Endothelial cell of umbilical vein (primary cell): ENCODE data around the gene TRDMT1. TPM values are rescaled to one million over a fixed set of nuclear protein-coding genes. Genes with fewer than 3 reads are reported as not detected.

Experiments used
- BruUV-seq: library from RNA; stranded (reverse); fragments of 400-500 nt; replicated peaks from 2 replicates; lab custom pipeline; 2021; lab: Mats Ljungman, UMichigan
- CTCF ChIA-PET: fragments of 300-600, 350-600 bp; sonication (Branson Sonifier 250); formaldehyde crosslinking; loops from one replicate; lab custom pipeline; 2021; ENCODE audit warnings: antibody characterized with exemption, inconsistent platforms; lab: Charles Lee
- POLR2A ChIA-PET: fragments of 300-600, 350-600 bp; sonication (Branson Sonifier 250); formaldehyde crosslinking; loops from one replicate; lab custom pipeline; 2021; ENCODE audit warnings: antibody characterized with exemption, inconsistent platforms; lab: Charles Lee
- DNase-seq: peaks from one replicate; pipeline ENCODE4 v3.0.0-alpha.2; 2011; ENCODE audit warnings: low read depth, low spot score
- FAIRE-seq: peaks from 2 replicates; lab custom pipeline; 2011; peaks lifted over from hg19 to GRCh38; lab: Jason Lieb, UNC
- H2AFZ ChIP-seq: 2 replicates; pipeline ENCODE4 v1.6.0; 2012; ENCODE audit warnings: low read depth, low read length, control low read depth, inconsistent platforms
- H3K27ac ChIP-seq: 2 replicates; pipeline ENCODE4 v1.5.1; 2011; ENCODE audit warnings: low read depth, mild to moderate bottlenecking, control low read depth, low read length, moderate library complexity; ENCODE audit not compliant: insufficient read depth
- H3K27me3 ChIP-seq, 2 experiments: 2 replicates each; pipeline versions ENCODE4 v1.6.0 to v1.6.1; 2011; ENCODE audit warnings: low read length in 2 of 2, mixed read lengths in 1 of 2; ENCODE audit not compliant: control insufficient read depth in 2 of 2, insufficient read depth in 2 of 2
- H3K36me3 ChIP-seq, 2 experiments: 2 replicates in 1 of 2; 3 replicates in 1 of 2; pipeline ENCODE4 v1.5.1; 2011; ENCODE audit warnings: low read length in 2 of 2, mild to moderate bottlenecking in 1 of 2, moderate library complexity in 1 of 2; ENCODE audit not compliant: control insufficient read depth in 2 of 2, insufficient read depth in 2 of 2; ENCODE audit errors: extremely low read depth in 1 of 2
- H3K4me1 ChIP-seq: 3 replicates; pipeline ENCODE4 v1.5.1; 2011; ENCODE audit warnings: mild to moderate bottlenecking, low read length; ENCODE audit not compliant: control insufficient read depth, insufficient read depth; ENCODE audit errors: extremely low read depth
- H3K4me2 ChIP-seq: 2 replicates; pipeline ENCODE4 v1.6.1; 2011; ENCODE audit warnings: low read length, control low read depth, mixed read lengths; ENCODE audit not compliant: insufficient read depth
- H3K4me3 ChIP-seq, 3 experiments: fragments of 200-600 bp in 1 of 3; sonication (generic), shearing (Covaris generic) in 1 of 3; replicated peaks in 1 of 3; 2 replicates each; pipeline ENCODE4 v1.5.1; 2011 to 2016; ENCODE audit warnings: control low read depth in 3 of 3, low read length in 3 of 3, mild to moderate bottlenecking in 2 of 3, inconsistent platforms in 1 of 3, low read depth in 1 of 3, moderate library complexity in 1 of 3; ENCODE audit not compliant: insufficient read depth in 1 of 3
- H3K79me2 ChIP-seq: 2 replicates; pipeline ENCODE4 v1.6.0; 2012; ENCODE audit warnings: low read length, inconsistent platforms; ENCODE audit not compliant: control insufficient read depth, insufficient read depth
- H3K9ac ChIP-seq: replicated peaks from 2 replicates; pipeline ENCODE3; 2011; ENCODE audit warnings: low read length, control low read depth; ENCODE audit not compliant: insufficient read depth; ENCODE audit errors: extremely low read depth
- H3K9me1 ChIP-seq: replicated peaks from 3 replicates; pipeline ENCODE4 v1.6.0; 2011; ENCODE audit warnings: mild to moderate bottlenecking, low read length; ENCODE audit not compliant: control insufficient read depth, insufficient read depth; ENCODE audit errors: extremely low read depth
- H3K9me3 ChIP-seq: replicated peaks from 2 replicates; pipeline ENCODE4 v1.5.1; 2012; ENCODE audit warnings: low read length, inconsistent platforms; ENCODE audit not compliant: control insufficient read depth, insufficient read depth
- H4K20me1 ChIP-seq: replicated peaks from 2 replicates; pipeline ENCODE3; 2011; ENCODE audit warnings: mild to moderate bottlenecking, low read length; ENCODE audit not compliant: control insufficient read depth, insufficient read depth; ENCODE audit errors: extremely low read depth
- CTCF ChIP-seq, 2 donors: IDR thresholded peaks; 1 replicate in 1 of 2; 2 replicates in 1 of 2; pipeline ENCODE4 v1.5.1; 2011; ENCODE audit warnings: low read length in 2 of 2, mild to moderate bottlenecking in 2 of 2, moderate library complexity in 2 of 2, control low read depth in 1 of 2, inconsistent platforms in 1 of 2, low read depth in 1 of 2; ENCODE audit not compliant: insufficient read depth in 1 of 2; ENCODE audit errors: extremely low read depth in 1 of 2
- EZH2 ChIP-seq: IDR thresholded peaks from 2 replicates; pipeline ENCODE4 v1.6.1; 2012; ENCODE audit warnings: borderline replicate concordance, low read depth, mild to moderate bottlenecking, moderate library complexity, low read length, inconsistent platforms; ENCODE audit not compliant: severe bottlenecking
- FOS ChIP-seq: IDR thresholded peaks from 2 replicates; pipeline ENCODE4 v1.6.1; 2011; ENCODE audit warnings: mild to moderate bottlenecking, low read length, moderate library complexity, borderline replicate concordance; ENCODE audit not compliant: insufficient read depth
- GATA2 ChIP-seq: IDR thresholded peaks from 2 replicates; pipeline ENCODE4 v1.7.0; 2011; ENCODE audit warnings: low read depth, mild to moderate bottlenecking, moderate library complexity, mixed read lengths, low read length; ENCODE audit not compliant: insufficient read length, insufficient read depth
- JUN ChIP-seq: IDR thresholded peaks from 2 replicates; pipeline ENCODE4 v1.6.1; 2011; ENCODE audit warnings: borderline replicate concordance, low read depth; ENCODE audit not compliant: insufficient read length, insufficient read depth
- MAX ChIP-seq: IDR thresholded peaks from 2 replicates; pipeline ENCODE4 v1.6.1; 2011; ENCODE audit not compliant: insufficient read depth, insufficient read length
- MYC ChIP-seq: IDR thresholded peaks from one replicate; pipeline ENCODE4 v1.6.1; 2011; ENCODE audit warnings: mild to moderate bottlenecking, low read depth, low read length
- POLR2A ChIP-seq: IDR thresholded peaks from 2 replicates; pipeline ENCODE4 v1.6.1; 2012; ENCODE audit warnings: low read depth, mild to moderate bottlenecking, control low read depth, low read length
- POLR2AphosphoS5 ChIP-seq: IDR thresholded peaks from 2 replicates; pipeline ENCODE4 v1.6.1; 2012; ENCODE audit warnings: low read depth, mild to moderate bottlenecking, control low read depth, low read length, moderate library complexity; ENCODE audit not compliant: insufficient read depth
- dilution Hi-C: fragments of 300-500 bp; cut with MboI; formaldehyde crosslinking; loops from one replicate; pipeline ENCODE4 v1.15.0; 2019; ENCODE audit warnings: low sequenced_read_pairs; ENCODE audit not compliant: extremely low pct_ligation_motif_present
- intact Hi-C: fragments of 100-400 bp; cut with micrococcal nuclease; formaldehyde crosslinking; loops from one replicate; pipeline ENCODE4 v1.10.0; 2022
- polyA plus RNA-seq, 4 experiments: library from polyadenylated mRNA; depleted of rRNA in 3 of 4; stranded (reverse) in 3 of 4; unstranded in 1 of 4; fragments of >200 nt; gene quantifications; 2 replicates each; pipeline versions ENCODE4 v1.2.1 to v1.2.3, GENCODE V29; 2011 to 2012; ENCODE audit warnings: missing spikeins in 1 of 4
- total RNA-seq: library from RNA; stranded (reverse); gene quantifications from 2 replicates; pipeline ENCODE4 v1.2.3, GENCODE V29; 2021

The TRDMT1 gene
- total and polyA plus RNA-seq, 2 donors (not counting 3 experiments of a cell fraction or from before 2014, with no cell fraction given): 10.0 to 12.3 TPM

DNA sequence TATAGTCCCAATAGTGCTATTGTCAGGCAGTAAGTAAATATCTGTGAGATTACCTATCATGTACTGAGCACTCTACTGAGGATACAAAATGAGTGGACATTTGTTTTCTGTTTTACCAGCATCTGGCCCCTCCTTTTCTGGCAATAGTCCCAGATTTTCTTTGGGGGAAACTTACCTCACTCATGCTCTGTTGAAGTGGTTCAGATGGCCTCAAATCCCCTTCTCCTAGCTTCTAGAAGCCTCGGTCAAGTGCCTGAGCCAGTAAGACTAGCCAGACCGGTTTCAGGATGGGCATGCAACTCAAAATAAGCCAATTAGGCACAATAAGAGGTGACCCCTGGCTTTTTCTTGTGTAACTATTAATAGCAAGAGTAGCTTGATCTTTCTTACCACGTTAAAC, 19.7 kb downstream of the TRDMT1 start:
- intact Hi-C loops: no loop called here
- no peak overlapping the region for H3K9ac ChIP-seq
- H3K79me2 ChIP-seq: no peaks in the 10 kb centered on the region
- DNase-seq: peak; percentile 43
- ChIA-PET CTCF (interaction anchor here (1.4 to 1.5 kb wide), 3 partner anchors 10 to 132 kb away, joined by 3 to 5 read pairs (median 4); partner anchors contain the start of gene TRDMT1), POLR2A (no interaction called here)
- H3K4me2 ChIP-seq: no peak overlapping the region
- H3K9me3 ChIP-seq: no peaks in the 10 kb centered on the region
- dilution Hi-C loops: no loop called here
- H3K9me1 ChIP-seq: no peaks in the 10 kb centered on the region
- H3K27me3 ChIP-seq: no peaks in the 10 kb centered on the region
- no peak for TF ChIP-seq MYC
- TF ChIP-seq GATA2: no peak
- no peak for TF ChIP-seq POLR2A
- TF ChIP-seq CTCF (IDR thresholded peaks at IDR 0.05; ENCODE audit: extremely low read depth in 1 of 2, insufficient read depth in 1 of 2, low read depth in 1 of 2, low read length in 2 of 2): no peak
- no peak for TF ChIP-seq EZH2
- TF ChIP-seq JUN: no peak
- no peaks in the 10 kb centered on the region for H4K20me1 ChIP-seq
- H3K4me1 ChIP-seq: no peaks in the 10 kb centered on the region
- H2AFZ ChIP-seq: no peak overlapping the region
- H3K4me3 ChIP-seq: no peak overlapping the region
- no peak for FAIRE-seq
- no peak overlapping the region for H3K27ac ChIP-seq
- no TSS peak for BruUV-seq
- H3K36me3 ChIP-seq: no peaks in the 10 kb centered on the region

GRCh38 chr10:17181110-17181509, 20.4 kb downstream of the TRDMT1 start:
- TF ChIP-seq GATA2: no peak
- TF ChIP-seq FOS: no peak
- TF ChIP-seq JUN: no peak
- TF ChIP-seq CTCF (IDR thresholded peaks at IDR 0.05; ENCODE audit: extremely low read depth in 1 of 2, insufficient read depth in 1 of 2, low read depth in 1 of 2, low read length in 2 of 2): no peak
- TF ChIP-seq MYC: no peak
- no peak for TF ChIP-seq MAX
- TF ChIP-seq POLR2AphosphoS5: no peak
- TF ChIP-seq EZH2: no peak
- TF ChIP-seq POLR2A: no peak
- Histone ChIP-seq H3K9ac (no peak overlapping the region), H3K9me3 (no peaks in the 10 kb centered on the region), H4K20me1 (no peaks in the 10 kb centered on the region), H2AFZ (no peak overlapping the region), H3K4me1 (no peaks in the 10 kb centered on the region), H3K36me3 (no peaks in the 10 kb centered on the region), H3K27me3 (no peaks in the 10 kb centered on the region), H3K9me1 (no peaks in the 10 kb centered on the region), H3K79me2 (no peaks in the 10 kb centered on the region), H3K27ac (no peak overlapping the region), H3K4me3 (no peak overlapping the region), H3K4me2 (no peak overlapping the region)
- FAIRE-seq (no peak), DNase-seq (no peak)
- BruUV-seq: no TSS peak
- intact Hi-C loops (no loop called here), dilution Hi-C loops (no loop called here)
- POLR2A ChIA-PET: no interaction called here
- CTCF ChIA-PET: interaction anchor here (1.4 kb wide), 2 partner anchors 10 to 41 kb away, joined by 3 to 5 read pairs; no protein-coding TSS in a partner anchor
